ENCODE data around the gene PIK3CD. TPM values are rescaled to one million over a fixed set of nuclear protein-coding genes. Genes with fewer than 3 reads are reported as not detected.

The PIK3CD gene
- total and polyA plus RNA-seq, 2 of the 8 experiments (the other 6 are each of a cell fraction or from before 2014, with no cell fraction given) = 20.6 to 24.1 TPM

GRCh38 chr1:9615316-9616063 lies 36.0 kb upstream of the PIK3CD start:
- Histone ChIP-seq H2BK120ac (replicated peaks; ENCODE audit: low read depth, low read length) (no peak overlapping the region), H3K4ac (replicated peaks; ENCODE audit: insufficient read length, low read depth, low read length) (no peak overlapping the region), H3K14ac (ENCODE audit: insufficient read length) (no peak overlapping the region), H3K27me3 (replicated peaks in 1 of 4; ENCODE audit: control insufficient read depth in 3 of 4, extremely low read depth in 1 of 4, insufficient read depth in 3 of 4, low read length in 3 of 4) (no peaks in the 10 kb centered on the region), H2BK12ac (ENCODE audit: low read depth, low read length) (no peak overlapping the region), H3K4me2 (ENCODE audit: insufficient read depth in 1 of 2, low read depth in 2 of 2, low read length in 2 of 2) (no peak overlapping the region), H3K9me3 (ENCODE audit: insufficient read depth in 2 of 2, low read depth in 1 of 2, low read length in 1 of 2) (no peaks in the 10 kb centered on the region), H4K5ac (ENCODE audit: insufficient read length, low read depth, low read length) (no peak overlapping the region), H4K8ac (ENCODE audit: extremely low read depth, insufficient read depth, low read length) (no peak overlapping the region), H3K4me1 (replicated peaks in 1 of 4; ENCODE audit: control insufficient read depth in 3 of 4, insufficient read depth in 4 of 4, low read length in 3 of 4) (no peaks in the 10 kb centered on the region; a peak in 1 of 7 replicates), H2BK20ac (ENCODE audit: low read length) (no peak overlapping the region), H3K79me2 (ENCODE audit: control insufficient read depth in 1 of 2, insufficient read depth in 2 of 2, low read length in 2 of 2) (no peaks in the 10 kb centered on the region), H3K56ac (replicated peaks; ENCODE audit: insufficient read length, low read depth, low read length) (no peak overlapping the region), H3K23me2 (ENCODE audit: low read depth, low read length) (no peaks in the 10 kb centered on the region), H3K4me3 (ENCODE audit: extremely low read depth in 1 of 4, insufficient read depth in 2 of 4, low read depth in 3 of 4, low read length in 4 of 4) (no peak overlapping the region), H3K27ac (ENCODE audit: low read depth, low read length) (no peak overlapping the region), H2AFZ (ENCODE audit: low read length) (no peak overlapping the region), H4K20me1 (replicated peaks in 1 of 2; ENCODE audit: control insufficient read depth in 1 of 2, insufficient read depth in 2 of 2, low read length in 2 of 2) (no peaks in the 10 kb centered on the region), H4K91ac (replicated peaks; ENCODE audit: insufficient read length, low read length) (no peak overlapping the region), H2BK15ac (ENCODE audit: low read length) (no peak overlapping the region), H2BK5ac (ENCODE audit: low read depth, low read length) (no peak overlapping the region), H2AK5ac (ENCODE audit: low read depth, low read length) (no peak overlapping the region), H3K36me3 (ENCODE audit: control insufficient read depth in 2 of 4, insufficient read depth in 4 of 4, low read length in 3 of 4) (peaks cover 4 to 17% (median 10%) of the 10 kb centered on the region in 4 experiments; a peak in 4 of 8 replicates), H3K18ac (ENCODE audit: extremely low read depth, low read length) (no peak overlapping the region; the same call in 1 of the 2 replicates), H3K79me1 (ENCODE audit: low read depth, low read length) (no peaks in the 10 kb centered on the region; the same call in 1 of the 2 replicates), H3K9ac (replicated peaks in 1 of 4; ENCODE audit: extremely low read depth in 1 of 4, low read depth in 3 of 4, low read length in 3 of 4) (no peak overlapping the region), H3K23ac (ENCODE audit: insufficient read length) (no peak overlapping the region)
- POLR2A ChIA-PET (ENCODE audit: partially characterized antibody) = interaction anchor here (0.6 to 1.6 kb wide), 7 partner anchors 9 to 28 kb away, joined by 4 to 8 read pairs (median 4); no protein-coding TSS in a partner anchor
- CTCF ChIA-PET (ENCODE audit: partially characterized antibody) = interaction anchor here (0.6 to 6.7 kb wide), 53 partner anchors 10 to 536 kb away, joined by 3 to 77 read pairs (median 3); partner anchors contain the start of gene PIK3CD
- DNase-seq (ENCODE audit: low read depth in 1 of 2, low spot score in 2 of 2) (peak; percentile 59 to 86), FAIRE-seq (peak; percentile 97)
- WGBS, 2 experiments (ENCODE audit: extremely low coverage in 1 of 2, insufficient coverage in 1 of 2, insufficient read length in 1 of 2, insufficient replicate concordance in 2 of 2, low coverage in 1 of 2, low lambda C conversion rate in 2 of 2, missing lambda C conversion rate in 1 of 2) = 62% methylated on average over 16 of the region's 16 CpGs; no CpG with 5 or more reads in 1 of the 2 experiments
- TF ChIP-seq TEAD4 (IDR thresholded peaks at IDR 0.05; ENCODE audit: low read depth, low read length) (no peak), RBBP5 (IDR thresholded peaks at IDR 0.05; ENCODE audit: borderline replicate concordance, low read depth, low read length) (no peak), ATF3 (IDR thresholded peaks at IDR 0.05; ENCODE audit: insufficient read depth, low read depth, low read length) (0 out of 2 replicates have a peak, but pooled peaks have one; percentile 27), ASH2L (IDR thresholded peaks at IDR 0.05; ENCODE audit: low read length) (no peak), RXRA (IDR thresholded peaks at IDR 0.05; ENCODE audit: insufficient read depth, low read depth, low read length) (no peak), BACH1 (IDR thresholded peaks at IDR 0.05; ENCODE audit: low read length) (no peak), TCF12 (IDR thresholded peaks at IDR 0.05; ENCODE audit: low read depth, low read length) (no peak), CTCF (IDR thresholded peaks at IDR 0.05; ENCODE audit: control extremely low read depth in 1 of 3, insufficient read depth in 1 of 3, low read depth in 1 of 3, low read length in 3 of 3) (peak; percentile 94 to 96 (median 95)), SP4 (IDR thresholded peaks at IDR 0.05; ENCODE audit: low read length) (no peak)

Measured in H1 (cell line).